Lower lobe of right lung (tissue), 2 donors: ENCODE results near the gene NUP214. TPM values are rescaled to one million over a fixed set of nuclear protein-coding genes. Genes with fewer than 3 reads are reported as not detected.

Experiments used
- ATAC-seq, 2 donors: fragments of 200-7000 bp; cut with Tn5 transposase; one replicate each; pipeline ENCODE4 v1.9.1; 2020 to 2022; ENCODE audit warnings: mild to moderate bottlenecking in 2 of 2, moderate library complexity in 2 of 2
- DNase-seq: peaks from one replicate; pipeline ENCODE4 v3.0.0-alpha.2; 2020
- H3K27ac ChIP-seq: fragments of 200-600 bp; one replicate; pipeline ENCODE4 v1.8.0; 2022
- H3K27me3 ChIP-seq: fragments of 200-600 bp; one replicate; pipeline ENCODE4 v1.8.0; 2022; ENCODE audit warnings: low read depth
- H3K36me3 ChIP-seq: fragments of 200-600 bp; one replicate; pipeline ENCODE4 v1.8.0; 2022; ENCODE audit warnings: mild to moderate bottlenecking
- H3K4me1 ChIP-seq: fragments of 200-600 bp; one replicate; pipeline ENCODE4 v1.8.0; 2022
- H3K4me3 ChIP-seq: fragments of 200-600 bp; one replicate; pipeline ENCODE4 v1.8.0; 2022; ENCODE audit warnings: mild to moderate bottlenecking
- H3K9me3 ChIP-seq: fragments of 200-600 bp; one replicate; pipeline ENCODE4 v1.8.0; 2022
- intact Hi-C: fragments of 100-400 bp; cut with DNase I; formaldehyde crosslinking; loops from one replicate; pipeline ENCODE4 v1.11.0; 2022
- total RNA-seq: library from RNA; stranded (reverse); fragmentation: NEBNext Ultra II Directional; extraction: Animal tissue kit (Norgen Biotek cat#: 25700); gene quantifications from one replicate; pipeline ENCODE4 v1.2.1, GENCODE V29; 2021
- TF ChIP-seq, protein P1 (sequence below): fragments of 200-600 bp; IDR thresholded peaks from one replicate; pipeline ENCODE4 v1.8.0; 2022; ENCODE audit warnings: antibody characterized with exemption, mild to moderate bottlenecking
- donor health status: DM: no; HTN: yes; CAD: no; lungs with severe emphysema.

The NUP214 gene
- total RNA-seq, 1 donor from 2014 or later: 61.4 TPM

DNA sequence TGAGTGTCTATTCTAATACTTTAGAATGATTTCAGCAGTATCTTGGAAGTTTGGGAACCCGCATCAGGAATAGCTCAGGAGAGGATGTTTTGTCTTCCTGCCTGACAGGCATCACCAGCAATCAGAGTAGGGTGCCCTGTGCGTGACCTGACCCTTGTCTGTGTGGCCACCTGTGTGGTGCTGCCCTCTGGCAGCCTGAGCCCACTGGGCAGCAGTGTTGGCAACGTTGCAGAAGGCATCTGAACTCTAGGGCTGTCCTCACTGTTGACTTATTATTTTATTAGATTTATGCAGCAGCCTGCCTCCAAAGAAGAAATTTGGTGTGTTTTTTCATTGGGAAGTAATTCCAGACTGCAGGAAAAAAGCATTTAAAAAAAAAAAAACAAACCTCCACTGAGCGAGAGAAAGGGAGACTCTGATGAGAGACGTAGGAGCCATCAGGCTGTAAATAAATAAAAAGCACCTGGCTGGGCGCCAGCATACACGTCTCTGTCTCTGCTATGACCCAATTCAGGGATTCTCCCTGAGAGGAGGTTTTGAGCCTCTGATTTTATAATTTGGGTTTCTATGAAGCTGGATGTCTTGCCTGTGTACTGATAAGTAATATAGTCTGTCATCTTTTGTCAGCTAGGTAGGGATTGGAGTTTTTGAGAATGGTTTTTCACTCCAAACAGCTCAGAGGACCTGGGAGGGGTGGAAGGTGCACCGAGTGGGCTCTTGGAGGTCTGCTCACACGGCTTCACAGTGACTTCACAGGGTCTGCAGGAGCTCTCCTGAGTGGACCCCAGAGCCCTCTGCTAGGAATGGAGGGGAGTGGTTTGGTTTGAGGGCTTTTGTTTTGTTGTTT lies 101.9 kb downstream of the NUP214 start:
- Histone ChIP-seq H3K4me3 (no peak overlapping the region), H3K4me1 (peaks cover 19% of the 10 kb centered on the region), H3K9me3 (no peaks in the 10 kb centered on the region), H3K27me3 (no peaks in the 10 kb centered on the region), H3K27ac (peak overlapping the region; percentile 63), H3K36me3 (peaks cover 53% of the 10 kb centered on the region)
- DNase-seq (no peak), ATAC-seq (no peak)
- TF ChIP-seq, protein P1, sequence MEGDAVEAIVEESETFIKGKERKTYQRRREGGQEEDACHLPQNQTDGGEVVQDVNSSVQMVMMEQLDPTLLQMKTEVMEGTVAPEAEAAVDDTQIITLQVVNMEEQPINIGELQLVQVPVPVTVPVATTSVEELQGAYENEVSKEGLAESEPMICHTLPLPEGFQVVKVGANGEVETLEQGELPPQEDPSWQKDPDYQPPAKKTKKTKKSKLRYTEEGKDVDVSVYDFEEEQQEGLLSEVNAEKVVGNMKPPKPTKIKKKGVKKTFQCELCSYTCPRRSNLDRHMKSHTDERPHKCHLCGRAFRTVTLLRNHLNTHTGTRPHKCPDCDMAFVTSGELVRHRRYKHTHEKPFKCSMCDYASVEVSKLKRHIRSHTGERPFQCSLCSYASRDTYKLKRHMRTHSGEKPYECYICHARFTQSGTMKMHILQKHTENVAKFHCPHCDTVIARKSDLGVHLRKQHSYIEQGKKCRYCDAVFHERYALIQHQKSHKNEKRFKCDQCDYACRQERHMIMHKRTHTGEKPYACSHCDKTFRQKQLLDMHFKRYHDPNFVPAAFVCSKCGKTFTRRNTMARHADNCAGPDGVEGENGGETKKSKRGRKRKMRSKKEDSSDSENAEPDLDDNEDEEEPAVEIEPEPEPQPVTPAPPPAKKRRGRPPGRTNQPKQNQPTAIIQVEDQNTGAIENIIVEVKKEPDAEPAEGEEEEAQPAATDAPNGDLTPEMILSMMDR: no peak
- intact Hi-C loops: no loop called here

DNA sequence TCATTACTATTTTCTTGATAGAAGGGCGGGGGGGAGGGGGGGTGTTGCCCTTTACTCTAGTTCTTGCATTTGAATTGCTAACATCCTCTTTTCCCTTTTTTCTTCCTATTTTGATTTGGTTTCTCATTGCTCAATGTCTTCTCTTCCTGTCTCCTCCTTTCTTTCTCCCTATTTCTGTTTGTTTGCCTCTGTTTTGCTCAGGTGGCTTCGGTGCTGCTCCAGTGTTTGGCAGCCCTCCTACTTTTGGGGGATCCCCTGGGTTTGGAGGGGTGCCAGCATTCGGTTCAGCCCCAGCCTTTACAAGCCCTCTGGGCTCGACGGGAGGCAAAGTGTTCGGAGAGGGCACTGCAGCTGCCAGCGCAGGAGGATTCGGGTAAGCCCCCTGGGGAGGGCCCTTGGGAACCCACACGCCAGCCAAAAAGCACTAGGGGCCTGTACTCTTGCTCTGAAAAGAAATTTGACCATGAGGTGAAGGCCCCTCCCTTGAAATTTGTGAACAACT lies 102.6 kb downstream of the NUP214 start:
- ATAC-seq (peak; percentile 21 to 40), DNase-seq (no peak)
- Histone ChIP-seq H3K9me3 (no peaks in the 10 kb centered on the region), H3K4me1 (peaks cover 19% of the 10 kb centered on the region), H3K27me3 (no peaks in the 10 kb centered on the region), H3K4me3 (peak overlapping the region; percentile 45), H3K27ac (peak overlapping the region; percentile 63), H3K36me3 (peaks cover 56% of the 10 kb centered on the region)
- intact Hi-C loops: no loop called here
- TF ChIP-seq, protein P1: no peak

DNA sequence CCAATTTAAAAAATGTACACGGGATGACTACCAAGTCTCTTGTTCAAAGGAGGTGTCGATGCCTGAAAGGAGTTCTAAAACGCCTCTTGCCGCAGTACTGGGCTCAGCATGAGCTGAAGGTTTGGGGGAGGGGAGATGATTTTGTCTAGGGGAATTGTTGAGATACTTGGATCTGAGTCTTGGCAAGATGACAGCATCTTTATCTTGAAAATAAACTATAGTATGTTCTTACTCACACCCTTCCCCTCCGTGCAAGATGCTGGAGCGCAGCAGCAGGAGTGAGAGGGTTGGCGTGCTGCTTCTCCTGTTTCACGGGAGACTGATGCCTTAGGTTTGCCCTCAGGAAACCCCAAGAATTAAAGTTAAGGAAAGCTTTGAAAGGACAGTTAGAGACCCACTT lies 103.6 kb downstream of the NUP214 start:
- Histone ChIP-seq H3K27me3 (no peaks in the 10 kb centered on the region), H3K36me3 (peaks cover 62% of the 10 kb centered on the region), H3K4me1 (peaks cover 19% of the 10 kb centered on the region), H3K27ac (no peak overlapping the region), H3K9me3 (no peaks in the 10 kb centered on the region), H3K4me3 (peak overlapping the region; percentile 45)
- no peak for DNase-seq
- no peak for ATAC-seq
- intact Hi-C loops: no loop called here
- TF ChIP-seq, protein P1: no peak

DNA sequence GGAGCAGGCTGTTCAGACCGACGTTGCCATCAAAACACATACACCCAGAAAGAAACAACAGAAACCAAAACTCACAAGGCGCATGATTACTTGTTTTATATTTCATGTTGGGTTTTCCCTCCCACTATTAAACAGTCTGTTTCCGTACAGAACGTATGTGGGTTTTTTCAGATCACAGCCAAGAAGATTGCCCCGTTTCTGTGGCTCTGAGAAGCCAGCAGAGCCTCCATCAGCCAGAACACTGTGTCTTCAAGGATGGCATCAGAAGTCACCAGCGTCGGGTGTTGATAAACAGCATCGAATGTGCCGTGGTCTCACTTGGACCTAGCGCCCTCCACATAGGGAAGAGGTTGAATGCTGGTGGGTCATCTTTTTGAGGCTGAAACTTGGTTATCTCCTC lies 108.2 kb downstream of the NUP214 start:
- Histone ChIP-seq H3K9me3 (no peaks in the 10 kb centered on the region), H3K36me3 (peaks cover 76% of the 10 kb centered on the region), H3K27me3 (no peaks in the 10 kb centered on the region), H3K4me3 (no peak overlapping the region), H3K4me1 (peaks cover 24% of the 10 kb centered on the region), H3K27ac (no peak overlapping the region)
- intact Hi-C loops: no loop called here
- ATAC-seq: no peak
- no peak for DNase-seq
- TF ChIP-seq, protein P1: no peak

DNA sequence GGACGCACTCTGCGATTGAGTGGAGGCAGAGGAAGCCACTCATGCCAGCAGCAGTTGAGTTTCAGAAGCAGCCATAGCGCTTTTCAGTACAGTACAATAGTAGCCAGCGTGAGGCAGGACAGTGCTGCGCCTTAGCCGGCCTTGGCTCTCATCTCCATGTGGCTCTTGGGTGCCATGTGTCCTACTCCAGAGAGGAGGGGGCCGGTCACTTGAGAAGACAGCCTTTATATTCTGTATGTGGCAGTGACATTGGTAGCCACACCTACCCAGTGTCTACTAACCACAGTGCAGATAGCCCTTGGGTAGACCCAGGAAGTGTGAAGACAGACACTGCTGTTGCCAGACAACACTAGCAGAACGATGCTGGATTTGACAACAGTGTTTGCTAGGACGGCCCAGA lies 108.6 kb downstream of the NUP214 start:
- H3K27ac ChIP-seq: no peak overlapping the region
- ATAC-seq: peak in 1 of 2 donors; percentile 15
- intact Hi-C loops: no loop called here

More for the DNA sequence above, 108.6 kb downstream of the NUP214 start:
- Histone ChIP-seq H3K27me3 (no peaks in the 10 kb centered on the region), H3K9me3 (no peaks in the 10 kb centered on the region), H3K36me3 (peaks cover 72% of the 10 kb centered on the region), H3K4me3 (no peak overlapping the region), H3K4me1 (peaks cover 28% of the 10 kb centered on the region)
- TF ChIP-seq, protein P1: no peak
- DNase-seq: no peak
